GM18870 (cell line): ENCODE data around the gene WNT16.
A peak's percentile ranks its signal among the peaks of the same experiment; 100 is the strongest.
"Not testable (repeated sequence)": the region's sequence is repeated elsewhere in the genome, so short reads cannot be mapped to it uniquely, and the experiment has no call there.

Experiments used
- ATAC-seq: cut with Tn5 transposase; IDR thresholded peaks from one replicate; pipeline ENCODE4 v1.9.1; 2021; ENCODE audit warnings: moderate library complexity; ENCODE audit not compliant: unreplicated experiment

WNT16 gene

DNA sequence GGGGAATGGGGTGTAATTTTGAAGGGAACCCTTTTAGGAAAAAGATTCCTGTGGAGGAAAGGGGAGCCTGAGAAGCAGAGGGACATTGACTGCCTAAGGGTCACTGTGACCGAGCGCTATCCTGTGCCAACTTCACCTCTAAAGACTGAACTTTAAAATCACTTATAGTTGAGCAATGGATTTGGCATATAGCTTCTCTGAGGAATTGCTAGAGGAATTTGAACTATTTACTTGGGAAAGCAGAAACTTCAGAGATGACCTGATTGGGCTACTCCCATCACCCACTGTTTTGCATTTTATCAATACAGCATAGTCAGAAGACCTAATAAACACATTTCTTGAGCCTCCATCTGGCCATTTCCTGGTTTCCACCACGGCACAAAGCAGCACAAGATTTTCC is 23.7 kb upstream of the WNT16 start:
- ATAC-seq: no peak

DNA sequence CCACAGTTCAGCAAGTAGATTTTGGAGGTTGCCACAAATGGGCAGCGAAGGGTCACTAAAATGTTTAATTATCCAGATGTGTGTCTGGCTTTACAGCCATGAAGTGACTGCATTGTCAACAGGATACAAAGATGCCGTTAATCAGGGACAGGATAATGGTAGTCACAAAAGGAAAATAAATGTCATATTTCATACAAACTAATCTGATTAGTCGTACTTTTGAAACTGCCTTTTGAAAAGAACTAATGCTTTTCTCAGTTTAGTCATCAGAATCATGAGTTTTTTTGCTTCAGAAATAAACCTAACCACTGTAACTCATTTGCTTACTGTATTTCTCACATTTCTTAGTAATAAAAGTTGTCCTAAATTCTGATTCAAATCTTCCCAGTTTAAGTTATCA is 22.2 kb upstream of the WNT16 start:
- ATAC-seq: no peak

DNA sequence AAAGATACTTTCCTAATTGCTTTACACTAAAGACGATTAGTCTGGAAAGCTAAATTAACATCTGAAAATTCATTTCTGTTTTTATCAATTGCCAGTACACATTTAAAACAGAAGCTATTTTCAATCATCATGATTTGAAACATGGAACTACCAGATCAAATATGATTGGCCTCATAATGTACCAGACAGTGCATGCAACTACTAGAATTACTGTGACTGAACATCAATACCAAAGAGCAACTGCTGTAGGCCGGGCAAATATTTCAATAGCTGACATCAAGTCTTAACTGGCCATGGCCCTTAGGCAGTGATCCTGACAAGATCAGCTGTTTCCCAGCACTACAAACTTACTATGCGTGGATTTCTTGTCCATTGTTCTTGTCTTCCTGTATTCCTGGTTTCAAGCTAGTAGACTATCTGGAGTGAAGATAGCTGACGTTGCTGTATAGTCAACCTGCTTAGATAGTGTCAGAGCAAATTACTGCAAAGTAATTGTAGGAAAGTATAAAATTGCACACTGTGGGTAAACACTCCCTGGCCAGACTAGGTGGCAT is 21.7 kb upstream of the WNT16 start:
- no peak for ATAC-seq

DNA sequence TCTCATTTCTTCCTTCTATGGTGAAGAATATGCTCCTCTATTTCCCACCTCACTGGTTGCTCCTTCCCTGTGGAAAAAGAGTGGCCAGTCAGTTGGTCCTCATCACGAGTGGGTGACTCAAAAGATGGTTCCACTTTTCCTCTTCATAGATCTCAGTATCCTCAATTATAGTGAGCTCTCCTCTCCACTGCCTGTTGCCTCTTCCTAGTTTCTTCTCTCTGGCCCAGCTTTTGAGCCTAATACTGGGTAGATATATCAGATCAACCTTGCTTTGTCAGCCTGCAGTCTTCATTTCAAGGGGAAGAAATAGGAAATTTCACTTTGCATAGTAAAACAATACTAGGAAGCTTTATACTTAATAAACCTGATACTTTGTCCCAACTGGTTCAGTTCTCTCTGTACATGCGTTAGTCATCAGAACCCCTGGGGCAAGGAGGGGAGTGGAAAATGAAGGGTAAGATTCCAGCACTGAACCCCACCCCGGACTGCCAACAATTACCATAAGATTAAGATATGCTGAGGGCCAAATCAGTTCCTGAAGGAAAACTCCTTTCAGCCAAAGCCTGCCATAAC is 15.5 kb upstream of the WNT16 start:
- no peak for ATAC-seq

DNA sequence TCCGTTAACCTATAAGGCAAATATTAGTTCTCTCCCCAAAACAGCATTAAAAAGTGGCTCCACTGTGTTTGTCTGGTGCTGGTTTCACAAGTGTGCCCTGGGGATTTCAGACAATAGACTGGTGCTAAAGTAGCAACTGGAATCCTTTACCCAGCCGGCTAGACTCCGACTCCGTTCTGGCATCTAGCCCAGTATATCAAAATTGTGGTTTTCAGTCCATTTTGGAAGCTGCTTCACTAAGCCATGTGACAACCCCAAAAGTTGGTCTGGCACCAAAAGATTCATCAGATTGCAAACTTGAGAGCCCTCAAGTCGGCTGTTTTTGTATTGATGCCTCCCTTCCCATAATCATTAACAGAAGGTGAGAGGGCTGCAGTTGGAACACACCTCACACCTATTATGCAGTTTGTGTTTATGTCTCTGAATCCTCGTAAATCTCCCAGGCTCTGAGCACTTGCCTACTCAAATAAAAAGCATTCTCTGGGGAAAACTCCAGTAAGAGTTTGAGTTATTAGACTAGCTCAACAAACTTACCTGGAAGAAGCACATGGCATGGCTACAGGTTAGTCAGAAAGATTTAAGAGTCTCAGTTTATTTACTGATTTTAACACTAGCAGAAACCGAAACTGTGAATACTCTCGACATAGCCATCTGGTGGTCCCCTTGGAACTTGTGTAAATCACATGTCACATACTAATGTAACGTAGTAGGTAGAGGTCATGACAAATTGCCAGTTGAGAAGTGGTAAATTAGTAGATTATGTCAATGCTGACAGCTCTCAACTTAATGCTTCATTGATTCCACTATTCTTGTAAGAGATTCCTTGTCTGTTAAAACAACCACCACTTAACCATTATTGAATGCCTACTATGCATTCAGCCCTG is 14.8 kb upstream of the WNT16 start:
- ATAC-seq: peak; percentile 94

DNA sequence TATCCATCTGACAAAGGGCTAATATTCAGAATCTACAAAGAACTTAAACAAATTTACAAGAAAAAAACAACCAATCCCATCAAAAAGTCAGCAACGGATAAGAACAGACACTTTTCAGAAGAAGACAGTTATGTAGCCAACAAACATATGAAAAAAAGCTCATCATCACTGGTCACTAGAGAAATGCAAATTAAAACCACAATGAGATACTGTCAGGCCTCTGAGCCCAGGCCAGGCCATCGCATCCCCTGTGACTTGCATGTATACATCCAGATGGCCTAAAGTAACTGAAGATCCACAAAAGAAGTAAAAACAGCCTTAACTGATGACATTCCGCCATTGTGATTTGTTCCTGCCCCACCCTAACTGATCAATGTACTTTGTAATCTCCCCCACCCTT is 13.6 kb upstream of the WNT16 start:
- not testable (repeated sequence) for ATAC-seq

DNA sequence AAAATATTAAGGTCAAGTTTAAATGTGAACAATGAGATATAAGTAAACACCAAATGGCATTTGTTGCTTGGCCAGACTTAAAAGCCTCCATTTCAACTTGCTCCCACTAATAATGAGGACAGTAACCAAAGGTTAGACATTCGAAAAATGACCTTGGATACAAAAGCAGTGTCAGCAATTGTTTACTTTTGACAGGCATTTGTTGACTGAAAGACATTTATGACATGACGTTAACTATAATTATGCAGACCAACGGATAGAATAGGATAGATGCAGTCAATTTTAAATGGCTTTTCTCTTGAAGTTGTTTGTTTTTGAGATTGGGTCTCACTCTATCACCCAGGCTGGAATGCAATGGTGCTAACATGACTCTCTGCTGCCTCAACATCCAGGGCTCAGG is 6.3 kb upstream of the WNT16 start:
- no peak for ATAC-seq

DNA sequence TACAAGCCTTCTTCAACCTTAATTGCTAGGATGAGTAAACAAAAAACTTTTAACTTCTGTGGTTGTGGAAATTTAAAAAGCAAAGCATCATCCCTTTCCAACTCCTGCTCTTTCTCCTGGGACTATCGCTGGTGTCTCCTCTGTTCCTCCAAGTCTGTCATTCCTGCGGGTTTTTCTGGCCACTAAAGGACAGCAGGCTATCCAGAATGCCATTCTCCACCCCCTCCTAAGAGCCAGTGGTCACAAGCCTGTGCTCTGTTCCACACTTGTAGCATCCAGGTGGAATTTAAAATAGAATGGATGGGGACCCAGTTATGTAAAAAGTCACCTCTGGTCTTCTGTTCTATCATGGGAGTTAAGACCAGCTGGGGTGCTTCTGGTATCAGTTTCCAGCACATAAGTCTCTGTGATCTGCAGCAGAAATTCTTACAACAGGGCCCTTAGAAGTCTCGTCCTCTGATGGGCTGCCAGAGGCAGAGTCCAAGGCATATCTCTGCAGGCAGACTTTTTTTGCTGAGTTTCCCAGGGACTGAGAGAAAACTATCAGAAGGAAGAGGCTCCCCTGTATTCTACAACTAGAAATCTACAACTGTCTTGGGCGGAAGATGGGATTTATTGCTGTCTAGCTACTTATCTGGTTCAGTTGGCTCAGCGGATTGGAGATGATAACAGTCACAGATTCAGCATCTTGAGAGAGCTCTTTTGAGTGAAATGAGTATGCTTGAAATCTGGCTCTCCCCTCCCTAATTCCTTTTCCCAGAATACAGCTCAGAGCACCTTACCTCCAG is 5.1 kb upstream of the WNT16 start:
- no peak for ATAC-seq

DNA sequence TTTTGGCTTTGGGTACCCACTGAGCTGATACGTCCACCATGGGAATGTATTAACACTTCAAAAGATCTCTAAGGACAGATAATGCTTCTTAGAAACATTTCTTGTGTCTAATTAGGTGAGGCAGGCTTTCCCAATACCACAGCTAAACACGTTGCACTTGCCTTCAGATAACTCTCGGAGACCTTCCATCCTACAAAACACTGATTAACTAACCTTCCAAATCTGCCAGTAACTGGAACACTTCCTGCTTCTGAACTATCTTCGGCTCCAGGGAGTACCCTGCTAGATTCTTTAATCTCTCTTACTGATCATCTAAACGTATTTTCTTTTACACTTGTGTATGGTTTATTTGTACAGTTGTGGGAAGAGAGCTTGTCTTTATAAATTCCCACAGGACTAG is 1.1 kb upstream of the WNT16 start:
- ATAC-seq: no peak

DNA sequence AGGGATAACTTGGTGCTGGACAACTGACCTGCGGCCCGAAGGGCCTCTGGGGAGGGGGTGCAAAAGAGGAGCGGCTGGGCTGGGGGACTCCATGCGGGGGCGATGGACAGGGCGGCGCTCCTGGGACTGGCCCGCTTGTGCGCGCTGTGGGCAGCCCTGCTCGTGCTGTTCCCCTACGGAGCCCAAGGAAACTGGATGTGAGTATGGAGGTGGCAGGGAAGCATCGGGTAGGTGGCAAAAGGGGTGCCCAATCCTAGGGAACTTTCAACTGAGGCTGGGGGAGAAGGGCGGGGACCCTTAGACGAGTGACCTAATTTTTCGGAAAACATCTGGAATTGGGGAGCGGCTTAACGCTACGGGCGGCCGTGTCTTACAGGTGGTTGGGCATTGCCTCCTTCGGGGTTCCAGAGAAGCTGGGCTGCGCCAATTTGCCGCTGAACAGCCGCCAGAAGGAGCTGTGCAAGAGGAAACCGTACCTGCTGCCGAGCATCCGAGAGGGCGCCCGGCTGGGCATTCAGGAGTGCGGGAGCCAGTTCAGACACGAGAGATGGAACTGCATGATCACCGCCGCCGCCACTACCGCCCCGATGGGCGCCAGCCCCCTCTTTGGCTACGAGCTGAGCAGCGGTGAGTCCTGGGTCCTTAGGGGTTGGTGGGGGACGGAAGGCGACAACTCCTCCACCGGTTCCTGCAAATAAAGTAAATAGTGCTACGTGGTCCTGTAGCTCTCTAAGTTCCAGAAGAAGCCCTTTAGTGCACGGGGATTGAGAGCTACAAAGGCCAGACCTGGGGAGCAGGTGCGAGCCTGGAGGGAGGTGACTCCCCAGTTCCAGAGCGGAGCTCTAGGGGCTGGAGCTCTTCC is 622 bp downstream of the WNT16 start:
- ATAC-seq: peak; percentile 52

DNA sequence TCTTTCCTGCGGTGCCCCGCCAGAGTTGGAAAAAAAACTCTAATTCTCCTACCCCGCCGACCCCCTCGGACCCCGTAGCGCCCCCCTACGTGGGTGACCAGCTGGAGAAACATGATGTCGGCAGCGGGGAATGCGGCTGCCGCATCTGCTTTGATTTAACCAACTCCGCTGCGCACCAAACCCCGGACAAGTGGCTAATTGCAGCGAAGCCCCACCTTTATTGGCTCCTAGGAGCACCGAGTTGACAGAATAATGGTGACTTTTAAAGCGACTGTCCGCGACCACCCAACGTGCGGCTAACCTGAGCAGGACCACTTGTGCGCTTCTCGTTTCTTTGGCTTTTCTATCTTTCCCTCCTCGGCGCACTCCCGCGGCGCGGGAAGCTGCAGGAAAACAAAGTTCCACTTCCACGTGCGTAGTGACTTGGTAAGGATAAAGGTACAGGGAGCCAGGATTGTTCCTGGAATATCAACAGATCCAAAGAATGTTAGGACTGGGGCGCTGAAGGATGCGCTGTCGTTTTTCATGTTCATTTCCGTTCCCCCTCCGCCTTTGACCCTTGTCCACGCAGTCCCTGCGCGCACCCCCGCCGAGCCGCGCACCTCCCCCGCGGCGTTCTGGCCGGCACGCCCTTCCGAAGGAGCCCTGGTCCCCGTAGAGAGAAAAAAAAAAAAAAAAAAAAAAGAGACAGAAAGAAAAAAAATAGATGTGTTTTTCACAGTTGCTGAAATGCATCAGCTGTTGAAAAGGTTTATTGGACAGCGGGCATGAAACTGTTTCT is 1.4 kb downstream of the WNT16 start:
- ATAC-seq: peak; percentile 5

DNA sequence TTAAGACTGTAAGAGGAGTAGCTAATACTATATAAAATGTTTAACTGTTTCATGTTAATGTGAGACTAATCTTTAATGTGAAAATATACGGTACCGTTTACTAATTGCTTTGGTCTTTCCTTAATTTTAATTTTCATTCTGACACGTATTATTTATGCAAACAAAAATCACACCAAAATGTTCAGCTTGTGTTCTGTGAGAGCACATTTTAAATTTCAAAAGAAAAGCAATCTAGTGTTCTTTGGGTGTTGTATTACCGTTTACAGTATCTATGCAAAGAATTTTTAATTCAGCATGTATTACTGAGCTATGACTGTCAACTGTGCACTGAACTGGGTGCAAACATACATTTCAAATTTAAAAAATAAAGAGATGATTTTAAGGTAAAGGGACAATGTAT is 2.2 kb downstream of the WNT16 start:
- no peak for ATAC-seq

DNA sequence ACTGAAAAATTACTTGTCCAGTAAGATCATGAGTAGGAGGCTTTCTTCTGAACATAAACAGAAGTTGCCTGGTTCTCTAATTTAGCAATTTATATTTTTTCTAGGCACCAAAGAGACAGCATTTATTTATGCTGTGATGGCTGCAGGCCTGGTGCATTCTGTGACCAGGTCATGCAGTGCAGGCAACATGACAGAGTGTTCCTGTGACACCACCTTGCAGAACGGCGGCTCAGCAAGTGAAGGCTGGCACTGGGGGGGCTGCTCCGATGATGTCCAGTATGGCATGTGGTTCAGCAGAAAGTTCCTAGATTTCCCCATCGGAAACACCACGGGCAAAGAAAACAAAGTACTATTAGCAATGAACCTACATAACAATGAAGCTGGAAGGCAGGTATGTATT is 2.8 kb downstream of the WNT16 start:
- ATAC-seq: no peak

DNA sequence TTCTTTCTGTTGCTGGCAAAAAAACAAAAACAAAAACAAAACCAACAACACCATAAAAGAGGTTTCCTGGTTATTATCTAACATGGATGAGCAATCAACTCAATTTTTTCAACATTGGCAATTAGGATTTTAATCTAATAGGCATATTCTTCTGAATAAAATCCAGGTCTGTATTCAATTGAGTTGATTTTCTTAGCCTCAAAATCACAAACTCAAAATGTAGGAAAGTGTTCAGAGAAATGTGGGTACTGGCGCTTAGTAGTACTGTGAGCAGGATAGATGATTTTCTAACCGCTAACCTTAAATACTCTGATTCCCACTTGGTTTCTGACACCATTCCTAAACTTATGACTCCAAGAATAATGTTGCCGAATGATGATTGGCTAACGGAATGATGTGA is 5.6 kb downstream of the WNT16 start:
- ATAC-seq: no peak

DNA sequence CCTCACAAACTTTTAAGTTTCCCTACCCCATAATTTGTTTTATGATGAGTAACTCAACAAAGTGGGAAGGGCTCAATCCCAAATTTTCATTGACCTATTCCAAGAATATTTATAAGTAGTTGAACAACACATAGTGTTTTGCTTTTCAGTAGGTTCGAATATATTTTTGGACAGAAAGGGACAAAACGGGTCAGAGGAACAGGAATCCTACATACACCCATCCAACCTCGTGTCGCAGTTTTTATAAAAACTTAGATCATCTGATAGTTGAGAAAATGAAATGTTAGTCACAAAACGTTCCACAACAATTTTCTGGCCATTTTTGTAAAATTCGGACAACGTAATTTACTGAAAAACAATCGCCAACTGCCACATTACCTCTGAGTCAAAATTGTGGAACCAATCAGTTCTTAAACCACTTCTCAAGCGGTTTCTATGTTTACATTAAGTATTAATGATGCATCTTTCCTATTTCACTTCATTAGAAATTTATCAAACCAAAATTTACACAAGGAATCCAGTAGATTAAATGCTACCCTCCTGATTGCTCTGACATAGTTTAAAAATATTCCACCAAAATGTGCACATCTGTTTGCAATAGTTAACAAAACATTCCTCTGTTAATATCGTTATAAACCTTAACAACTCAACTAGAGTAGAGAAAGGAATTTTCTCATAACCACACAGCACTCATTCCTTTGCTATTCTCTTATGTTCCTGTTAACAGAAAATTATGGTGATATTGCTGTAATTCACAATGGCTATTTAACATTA is 6.3 kb downstream of the WNT16 start:
- no peak for ATAC-seq

DNA sequence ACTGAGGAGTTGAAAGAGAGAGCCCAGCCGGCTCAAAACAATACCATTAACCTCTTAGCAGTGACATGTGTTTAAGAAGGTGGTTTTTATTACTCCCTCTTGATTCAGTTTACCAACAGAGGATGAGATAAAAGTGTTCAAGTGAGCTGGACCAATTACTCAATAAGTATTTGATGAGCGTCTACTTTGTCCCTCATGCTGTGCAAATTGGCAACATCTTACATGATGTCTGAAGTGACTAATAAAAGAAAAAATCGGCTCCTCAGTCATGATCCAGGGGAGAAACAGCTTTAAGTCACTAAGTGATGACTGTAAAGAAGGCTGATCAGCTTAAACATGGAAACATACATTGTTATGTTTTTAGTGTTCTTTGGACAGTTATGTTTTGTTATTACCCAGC is 7.8 kb downstream of the WNT16 start:
- ATAC-seq: no peak

DNA sequence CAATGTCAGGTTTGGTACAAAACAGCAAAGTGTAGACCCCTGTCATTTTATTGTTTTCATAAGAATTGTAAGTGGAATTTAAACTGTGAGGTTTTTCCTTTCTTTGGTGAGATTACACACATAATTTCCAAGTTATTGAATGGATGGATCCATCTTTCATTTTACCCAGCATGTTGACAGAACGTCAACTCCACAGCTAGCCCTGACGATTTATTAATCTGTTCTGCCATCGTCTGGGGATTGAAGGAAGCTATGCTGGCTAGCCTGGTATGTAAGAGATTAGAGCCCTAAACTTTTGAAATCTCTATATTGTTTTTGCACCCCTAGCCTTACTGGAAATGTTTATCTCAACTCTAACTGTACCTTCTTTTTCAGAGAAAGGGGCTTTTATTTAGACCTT is 8.6 kb downstream of the WNT16 start:
- ATAC-seq: no peak

DNA sequence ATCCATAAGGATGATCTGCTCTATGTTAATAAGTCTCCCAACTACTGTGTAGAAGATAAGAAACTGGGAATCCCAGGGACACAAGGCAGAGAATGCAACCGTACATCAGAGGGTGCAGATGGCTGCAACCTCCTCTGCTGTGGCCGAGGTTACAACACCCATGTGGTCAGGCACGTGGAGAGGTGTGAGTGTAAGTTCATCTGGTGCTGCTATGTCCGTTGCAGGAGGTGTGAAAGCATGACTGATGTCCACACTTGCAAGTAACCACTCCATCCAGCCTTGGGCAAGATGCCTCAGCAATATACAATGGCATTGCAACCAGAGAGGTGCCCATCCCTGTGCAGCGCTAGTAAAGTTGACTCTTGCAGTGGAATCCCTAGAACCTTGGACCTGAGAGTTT is 10.3 kb downstream of the WNT16 start:
- no peak for ATAC-seq

DNA sequence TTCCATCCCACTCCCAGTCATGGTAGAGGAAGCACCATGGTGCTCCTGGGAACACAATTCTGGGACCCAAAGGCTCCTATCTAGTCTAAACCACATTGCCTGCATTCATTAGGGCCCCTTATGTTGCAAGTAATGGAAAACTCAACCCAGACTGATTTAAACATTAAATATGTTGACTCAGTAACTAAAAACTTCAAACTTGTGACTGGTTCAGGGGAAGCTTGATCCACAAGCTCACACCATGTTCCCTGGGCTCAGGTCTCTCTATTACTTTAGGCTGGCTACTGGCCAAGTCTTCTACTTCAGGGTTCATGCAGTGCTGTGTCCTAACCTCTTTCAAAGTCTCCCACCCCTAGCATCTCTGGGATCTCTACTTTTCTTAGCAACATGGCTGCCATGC is 13.1 kb downstream of the WNT16 start:
- ATAC-seq: no peak
